Measurements from ENCODE around the gene DHX32.

DNA sequence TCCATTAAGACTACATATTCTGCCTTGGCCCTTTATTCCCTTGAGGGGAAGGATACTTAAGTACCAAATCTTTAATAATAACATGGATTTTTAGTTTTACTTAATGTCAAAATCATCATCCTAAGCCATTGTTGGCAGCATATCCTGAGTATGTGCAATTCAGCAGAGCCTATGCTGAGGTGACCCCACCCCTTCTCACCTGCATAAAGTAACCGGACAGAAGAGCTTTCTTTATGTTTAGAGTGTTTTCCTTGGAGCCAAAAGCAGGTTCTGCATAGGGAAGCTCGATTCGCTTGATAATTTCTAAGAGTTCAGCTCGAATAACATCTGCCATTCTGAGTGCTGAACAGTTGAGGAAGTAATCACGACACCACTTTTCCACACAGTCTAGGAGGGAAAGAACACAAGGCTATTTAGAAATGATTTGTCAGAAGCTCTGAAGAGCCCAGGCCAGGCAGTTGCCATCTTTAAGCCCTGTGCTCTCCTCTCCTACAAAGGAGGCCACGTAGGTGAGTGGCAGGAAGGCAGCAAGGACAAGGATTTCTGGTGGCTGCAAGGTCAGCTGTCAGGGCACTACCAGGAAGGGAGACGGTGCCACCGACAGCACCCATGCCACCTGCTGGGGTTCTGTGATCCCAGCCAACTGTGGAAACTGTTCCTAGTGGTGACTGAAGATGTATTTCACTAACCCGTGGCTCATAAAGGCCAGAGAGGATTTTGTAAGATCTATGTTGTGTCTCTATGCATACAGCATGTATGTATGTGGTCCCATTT is 42.1 kb downstream of the DHX32 start:
- no peak for TF ChIP-seq CTCF (IDR thresholded peaks at IDR 0.05; ENCODE audit: insufficient read depth, low read depth, low read length)
- TF ChIP-seq EZH2 (IDR thresholded peaks at IDR 0.05; ENCODE audit: insufficient read depth, low read length), result no peak
